ENCODE measurements around the gene UEVLD.
"Not testable (repeated sequence)": the region's sequence is repeated elsewhere in the genome, so short reads cannot be mapped to it uniquely, and the experiment has no call there.

The UEVLD gene

GRCh38 chr11:18588297-18589252 is at the start of gene UEVLD:
TSS of gene UEVLD (minus strand) at chr11:18588734. CDS start at chr11:18588654, 80 bp downstream.
- peak; percentile 81 for DNase-seq

- DNase-seq, result peak; percentile 98
Observed at GRCh38 chr11:18634140-18635032, 45.9 kb upstream of the UEVLD start, which contains the start of gene SPTY2D1. TSS of gene SPTY2D1 (minus strand) at chr11:18634342. CDS start at chr11:18634257, 85 bp downstream.

DNA sequence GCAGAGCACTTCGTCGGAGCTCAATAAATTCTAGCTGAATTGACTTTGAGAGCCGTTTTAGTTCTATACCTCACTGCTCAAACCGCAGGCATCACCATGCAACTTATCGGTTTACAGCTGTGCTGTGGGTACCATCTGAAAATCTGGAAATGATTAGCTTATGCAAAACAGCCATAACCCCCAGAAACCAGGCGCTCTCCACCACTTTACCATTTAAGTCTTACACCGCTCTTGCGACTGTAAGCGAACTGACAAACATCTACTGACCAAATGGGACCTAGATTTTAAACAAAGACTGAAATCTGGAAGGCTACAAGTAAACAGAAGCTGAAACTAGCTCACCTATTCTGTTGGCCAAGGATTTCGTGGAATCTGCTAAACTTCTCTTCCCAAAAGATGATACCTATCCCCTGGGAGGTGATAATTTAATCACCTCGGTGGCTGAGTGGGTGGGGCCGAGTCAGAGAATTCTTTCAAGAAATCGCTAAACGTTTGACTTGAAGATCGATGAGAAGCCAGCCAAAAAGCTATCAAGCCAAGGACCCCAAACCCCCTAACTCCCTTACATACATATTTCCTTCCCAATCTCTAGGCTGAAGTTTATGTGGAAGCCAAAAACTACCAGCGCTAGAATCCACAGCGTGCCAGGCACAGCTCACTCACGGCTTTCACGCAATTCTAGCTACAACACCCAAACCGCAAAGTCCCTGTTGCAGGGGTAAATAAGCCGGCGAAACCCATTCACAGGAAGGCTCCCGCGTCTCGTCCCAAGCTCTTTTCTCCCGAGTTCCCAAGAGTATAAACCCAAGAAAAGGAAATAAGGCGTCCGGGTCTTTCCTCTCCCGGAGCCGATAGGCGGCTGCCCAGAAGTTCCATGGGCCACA is 45.0 kb upstream of the UEVLD start:
- DNase-seq, result peak; percentile 31

GRCh38 chr11:18632841-18633240 is 44.3 kb upstream of the UEVLD start:
- DNase-seq, result no peak

- no peak for DNase-seq
Observed at GRCh38 chr11:18624161-18624560, 35.6 kb upstream of the UEVLD start.

GRCh38 chr11:18623707-18624106 is 35.2 kb upstream of the UEVLD start:
- no peak for DNase-seq

DNA sequence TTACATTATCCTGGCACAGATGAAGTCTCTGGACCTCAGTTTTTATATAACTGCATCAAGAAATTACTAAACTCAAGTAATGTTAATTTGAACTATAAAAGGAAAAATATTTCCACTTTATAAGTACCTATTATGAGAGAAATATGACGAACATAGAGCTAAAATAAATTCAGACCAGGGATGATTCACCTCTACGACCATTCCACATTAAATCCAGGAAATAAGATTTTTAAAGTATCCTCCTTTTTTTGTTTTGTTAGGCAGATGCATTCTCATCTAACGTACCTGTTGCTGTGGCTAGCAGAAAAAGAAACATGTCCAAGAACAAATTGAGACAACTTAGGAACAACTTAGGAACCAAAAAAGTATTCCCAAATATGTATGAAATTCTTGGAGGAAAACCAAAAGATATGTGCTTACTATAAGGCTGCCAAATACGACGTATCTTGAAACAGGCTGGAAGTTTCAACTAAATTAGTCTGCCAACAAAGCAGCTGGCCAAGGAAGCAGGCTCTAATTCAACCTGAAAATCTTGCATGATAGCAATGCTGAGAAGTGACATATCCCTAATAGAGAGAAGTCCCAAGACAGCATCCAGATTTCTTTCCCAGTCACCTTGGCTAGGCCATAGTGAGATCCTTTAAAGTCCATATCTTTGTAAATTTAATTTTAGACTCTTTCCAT is 29.9 kb upstream of the UEVLD start:
- no peak for DNase-seq

DNA sequence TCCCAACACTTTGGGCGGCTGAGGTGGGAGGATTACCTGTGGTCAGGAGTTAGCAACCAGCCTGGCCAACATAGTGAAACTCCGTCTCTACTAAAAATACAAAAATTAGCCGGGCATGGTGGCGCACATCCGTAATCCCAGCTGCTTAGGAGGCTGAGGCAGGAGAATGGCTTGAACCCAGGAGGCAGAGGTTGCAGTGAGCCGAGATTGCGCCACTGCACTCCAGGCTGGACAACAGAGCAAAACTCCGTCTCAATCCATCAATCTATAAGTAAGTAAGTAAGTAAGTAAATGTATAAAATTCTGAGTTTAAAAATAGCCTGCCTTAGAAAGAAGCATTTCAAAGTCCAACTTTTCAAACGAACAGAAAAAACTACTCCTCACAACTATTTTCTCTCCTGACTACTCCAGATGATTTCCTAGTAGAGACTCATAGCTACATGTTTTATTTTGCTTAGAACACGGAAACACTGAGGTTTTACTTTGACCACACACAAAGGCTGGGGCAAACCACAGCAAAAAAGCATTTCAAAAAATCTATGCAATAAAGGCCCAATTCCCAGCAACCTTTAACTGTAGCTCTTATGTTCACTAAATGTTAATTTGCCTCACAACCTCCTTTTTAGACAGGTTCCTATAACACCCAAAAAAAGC is 29.3 kb upstream of the UEVLD start:
- DNase-seq, result no peak

- no peak for DNase-seq
Observed at GRCh38 chr11:18615628-18616392, 27.3 kb upstream of the UEVLD start.

DNA sequence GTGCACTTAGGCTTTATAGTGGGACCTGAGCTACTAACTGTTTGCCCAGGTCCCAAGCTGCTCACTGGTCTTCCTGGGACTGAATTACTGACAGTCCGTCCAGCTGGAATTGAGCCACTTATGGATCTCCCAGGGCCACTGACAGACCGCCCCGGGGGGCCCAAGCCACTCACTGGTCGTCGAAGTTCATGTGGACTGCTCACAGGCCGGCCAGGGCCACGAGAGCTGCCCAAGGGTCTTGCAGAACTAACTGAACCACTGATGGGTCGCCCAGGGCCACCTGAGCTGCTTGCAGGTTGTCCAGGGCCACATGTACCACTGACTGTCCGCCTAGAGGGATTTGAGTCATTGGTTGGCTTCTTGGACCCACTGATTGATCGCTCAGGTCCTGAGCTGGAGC is 26.1 kb upstream of the UEVLD start:
- no peak for DNase-seq

DNA sequence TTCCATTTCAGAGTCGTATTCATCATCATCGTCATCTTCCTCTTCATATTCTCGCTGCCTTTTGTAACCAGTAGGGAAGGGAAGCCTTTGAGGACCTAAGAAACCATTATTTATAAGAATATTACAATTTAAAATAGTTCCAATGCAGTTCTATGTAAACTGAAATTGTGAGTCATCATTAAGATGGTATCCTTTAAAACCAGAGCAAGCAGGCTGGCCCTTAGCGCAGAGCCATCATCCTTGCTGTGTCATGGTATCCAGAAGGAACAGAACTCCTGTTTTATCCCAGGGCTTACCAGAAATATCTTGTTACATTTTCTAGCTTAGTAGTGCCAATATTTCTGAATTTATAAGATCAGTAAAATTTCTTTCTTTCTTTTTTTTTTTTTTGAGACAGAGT is 23.9 kb upstream of the UEVLD start:
- no peak for DNase-seq

- no peak for DNase-seq
Observed at GRCh38 chr11:18611196-18611595, 22.7 kb upstream of the UEVLD start.

GRCh38 chr11:18608376-18608775 is 19.8 kb upstream of the UEVLD start:
- DNase-seq, result peak; percentile 23

DNA sequence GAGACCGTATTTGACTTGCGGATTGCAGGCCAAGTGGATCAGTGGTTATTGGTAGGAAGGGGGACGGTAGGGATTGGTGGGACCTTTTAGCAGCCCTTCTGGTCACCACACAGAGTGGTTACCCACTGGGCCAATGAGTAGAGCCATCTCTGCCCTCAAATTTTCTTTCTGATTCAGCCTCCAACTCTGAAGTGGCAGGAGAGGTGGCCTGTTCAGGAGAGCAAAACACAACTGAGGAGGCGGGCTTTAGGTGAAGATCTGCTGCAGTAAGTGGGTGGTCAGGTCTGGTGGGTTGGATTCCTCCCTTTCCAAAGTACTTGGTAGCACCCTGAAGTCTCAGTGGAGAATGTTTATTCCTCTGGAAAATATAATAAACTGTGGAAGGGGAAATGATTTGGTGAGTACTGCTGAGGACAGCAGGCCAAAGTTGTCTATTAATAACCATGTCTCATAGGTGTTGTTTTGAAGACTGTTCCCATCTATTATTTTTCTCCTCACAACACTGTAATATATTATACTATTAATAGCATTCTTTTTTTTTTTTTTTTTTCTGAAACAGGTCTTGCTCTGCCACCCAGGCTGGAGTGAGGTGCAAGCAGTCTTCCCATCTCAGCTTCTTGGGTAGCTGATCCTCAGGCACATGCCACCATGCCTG is 12.5 kb upstream of the UEVLD start:
- DNase-seq, result no peak

- no peak for DNase-seq
Observed at GRCh38 chr11:18599739-18600230, 11.3 kb upstream of the UEVLD start, which contains the start of gene MISFA. TSS of gene MISFA (plus strand) at chr11:18599789. CDS start at chr11:18599929, 140 bp downstream.

DNA sequence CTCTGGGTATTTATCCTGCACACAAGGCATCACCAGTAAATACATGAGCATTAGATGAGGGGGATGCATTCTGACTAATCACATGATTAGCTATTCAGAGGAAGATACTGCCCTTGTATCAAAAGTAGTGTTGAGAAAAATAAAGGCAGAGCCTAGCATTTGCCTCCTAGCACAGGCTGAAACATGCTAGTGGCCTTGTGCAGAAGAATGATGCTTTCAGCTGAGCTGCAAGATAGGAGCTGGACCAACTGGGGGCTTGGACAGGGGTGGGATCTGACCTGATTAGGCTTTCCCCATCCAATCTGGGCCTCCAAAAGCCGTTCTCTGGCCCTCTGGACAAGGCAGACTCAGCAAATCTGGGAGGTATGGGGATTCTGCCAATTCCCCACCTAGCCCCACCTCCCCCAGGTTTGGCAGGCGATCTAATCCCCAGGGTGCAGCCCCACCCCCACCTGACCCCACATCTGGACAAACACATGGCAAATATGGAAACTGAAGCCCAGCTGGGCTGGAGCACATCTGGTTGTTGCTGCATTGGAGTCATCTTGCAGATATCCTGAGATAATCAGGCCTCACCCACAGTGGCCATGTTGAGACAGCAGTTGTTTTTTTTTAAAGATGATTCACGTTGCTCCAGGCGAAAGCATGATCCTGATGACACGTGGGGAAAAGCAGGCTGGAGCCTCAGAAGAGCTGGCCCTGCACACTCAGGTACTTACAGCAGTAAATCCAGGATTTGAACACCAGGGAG is 6.6 kb upstream of the UEVLD start:
- peak; percentile 2 for DNase-seq

GRCh38 chr11:18594088-18594487 is 5.6 kb upstream of the UEVLD start:
- DNase-seq, result not testable (repeated sequence)

DNA sequence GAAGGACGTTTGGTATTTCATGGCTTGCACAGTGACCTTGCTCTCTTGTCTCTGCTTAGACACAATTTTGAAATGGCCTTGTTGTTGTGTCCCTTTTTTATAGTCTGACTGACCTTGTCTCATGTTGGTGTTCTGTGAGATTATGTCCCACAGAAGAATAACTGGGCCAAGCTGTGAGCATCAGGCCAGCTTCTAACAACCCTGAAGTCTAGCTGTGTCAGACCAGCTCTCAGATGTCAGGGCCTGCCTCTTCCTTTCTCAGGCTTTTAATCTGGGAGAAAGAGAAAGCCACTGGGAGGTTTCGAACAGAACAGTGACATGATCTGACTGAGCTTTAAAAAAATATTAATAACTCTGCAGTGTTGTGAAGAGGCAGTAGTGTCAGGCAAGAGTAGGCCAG is 2.0 kb upstream of the UEVLD start:
- DNase-seq, result no peak

GRCh38 chr11:18581825-18582224 is 6.7 kb downstream of the UEVLD start:
- DNase-seq, result no peak
